MM.1S (cell line): ENCODE data around the gene CD93.

ENCODE experiments used
- DNase-seq: peaks from one replicate; pipeline ENCODE4 v3.0.0-alpha.2; 2015
- H2AFZ ChIP-seq: fragments of 300-600 bp; sonication (generic); 2 replicates; pipeline ENCODE4 v1.6.0; 2016; ENCODE audit warnings: antibody characterized with exemption, low read length
- H3F3A ChIP-seq: fragments of 300-600 bp; sonication (generic); 2 replicates; pipeline ENCODE4 v1.6.1; 2016; ENCODE audit warnings: mild to moderate bottlenecking, antibody characterized with exemption, low read length, moderate library complexity, mixed read lengths; ENCODE audit not compliant: insufficient read depth
- H3K27ac ChIP-seq: fragments of 300-600 bp; sonication (generic); 2 replicates; pipeline ENCODE4 v1.5.1; 2016; ENCODE audit warnings: mild to moderate bottlenecking, low read length
- H3K27me3 ChIP-seq: fragments of 300-600 bp; sonication (generic); replicated peaks from 2 replicates; pipeline ENCODE4 v1.6.0; 2016; ENCODE audit warnings: low read length; ENCODE audit not compliant: insufficient read depth
- H3K36me3 ChIP-seq: fragments of 300-600 bp; sonication (generic); replicated peaks from 2 replicates; pipeline ENCODE4 v1.6.1; 2016; ENCODE audit warnings: mild to moderate bottlenecking, low read length, mixed read lengths; ENCODE audit not compliant: insufficient read depth
- H3K4me1 ChIP-seq: fragments of 300-600 bp; sonication (generic); 2 replicates; pipeline ENCODE4 v1.6.1; 2016; ENCODE audit warnings: low read length, mixed read lengths
- H3K4me2 ChIP-seq: fragments of 300-600 bp; sonication (generic); 2 replicates; pipeline ENCODE4 v1.6.0; 2016; ENCODE audit warnings: low read depth, low read length
- H3K4me3 ChIP-seq: fragments of 300-600 bp; sonication (generic); 2 replicates; pipeline ENCODE4 v1.5.1; 2016; ENCODE audit warnings: low read length, mixed read lengths
- H3K79me2 ChIP-seq: fragments of 300-600 bp; sonication (generic); 2 replicates; pipeline ENCODE4 v1.6.1; 2016; ENCODE audit warnings: mixed run types, low read length, mixed read lengths
- H3K9ac ChIP-seq: fragments of 300-600 bp; sonication (generic); 2 replicates; pipeline ENCODE4 v1.6.1; 2016; ENCODE audit warnings: low read length, mixed read lengths
- H3K9me2 ChIP-seq: fragments of 300-600 bp; sonication (generic); replicated peaks from 2 replicates; pipeline ENCODE4 v1.6.1; 2016; ENCODE audit warnings: mild to moderate bottlenecking, low read length, mixed read lengths; ENCODE audit not compliant: insufficient read depth
- H3K9me3 ChIP-seq: fragments of 300-600 bp; sonication (generic); replicated peaks from 2 replicates; pipeline ENCODE4 v1.6.1; 2016; ENCODE audit warnings: mild to moderate bottlenecking, low read length, mixed read lengths; ENCODE audit not compliant: insufficient read depth
- H4K20me1 ChIP-seq: fragments of 300-600 bp; sonication (generic); 2 replicates; pipeline ENCODE4 v1.6.1; 2016; ENCODE audit warnings: mild to moderate bottlenecking, low read length, moderate library complexity, mixed read lengths; ENCODE audit not compliant: insufficient read depth
- EZH2 ChIP-seq: fragments of 300-600 bp; sonication (generic); optimal IDR thresholded peaks from 2 replicates; pipeline ENCODE3; 2017; ENCODE audit warnings: low read depth, mild to moderate bottlenecking, antibody characterized with exemption, low read length, mixed read lengths
- EZH2phosphoT487 ChIP-seq: fragments of 300-600 bp; sonication (generic); IDR thresholded peaks from 2 replicates; pipeline ENCODE4 v1.6.1; 2018; ENCODE audit warnings: antibody characterized with exemption, low read length
- TF ChIP-seq, protein P1 (sequence below): fragments of 300-600 bp; sonication (generic); IDR thresholded peaks from 2 replicates; pipeline ENCODE4 v1.5.1; 2016; ENCODE audit warnings: antibody characterized with exemption, low read length, mixed read lengths

The CD93 gene

DNA sequence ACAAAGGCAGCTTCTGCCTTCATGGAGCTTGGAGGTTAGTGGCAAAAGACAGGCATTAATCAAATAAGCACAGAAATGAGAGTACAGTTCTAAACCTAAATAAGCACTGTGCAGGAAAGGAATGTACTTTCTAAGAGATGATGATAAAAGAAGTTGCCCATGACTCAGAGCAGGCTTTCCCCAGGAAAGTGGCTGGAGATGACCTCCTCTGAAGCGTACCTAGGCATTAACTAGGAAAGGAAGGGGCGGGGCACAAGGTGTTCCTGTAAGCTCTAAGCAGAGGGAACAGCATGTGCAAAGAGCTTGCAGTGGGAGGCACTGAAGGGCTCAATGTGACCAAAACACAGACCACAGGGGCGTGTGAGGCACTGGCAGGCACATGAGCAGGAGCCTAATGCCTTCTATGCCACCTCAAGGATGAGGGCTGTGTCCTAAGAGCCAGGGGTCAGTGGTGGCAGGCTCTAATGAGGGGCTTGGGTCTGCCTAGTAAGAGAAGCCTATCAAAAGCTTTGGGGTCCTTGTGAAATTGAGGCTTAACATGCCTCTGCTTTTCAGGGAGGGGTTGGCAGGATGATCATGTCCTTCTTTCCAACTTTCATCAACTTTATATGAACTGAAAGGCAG lies 46.1 kb downstream of the CD93 start:
- H3K27ac ChIP-seq = no peak overlapping the region
- H3K36me3 ChIP-seq = no peaks in the 10 kb centered on the region
- H3K9me3 ChIP-seq = no peaks in the 10 kb centered on the region
- H2AFZ ChIP-seq = no peak overlapping the region
- H3K9ac ChIP-seq = no peak overlapping the region
- H3K4me1 ChIP-seq = no peaks in the 10 kb centered on the region
- H4K20me1 ChIP-seq = no peaks in the 10 kb centered on the region
- no peaks in the 10 kb centered on the region for H3F3A ChIP-seq
- DNase-seq = no peak
- H3K9me2 ChIP-seq = no peaks in the 10 kb centered on the region
- H3K4me3 ChIP-seq = no peak overlapping the region
- TF ChIP-seq, protein P1, sequence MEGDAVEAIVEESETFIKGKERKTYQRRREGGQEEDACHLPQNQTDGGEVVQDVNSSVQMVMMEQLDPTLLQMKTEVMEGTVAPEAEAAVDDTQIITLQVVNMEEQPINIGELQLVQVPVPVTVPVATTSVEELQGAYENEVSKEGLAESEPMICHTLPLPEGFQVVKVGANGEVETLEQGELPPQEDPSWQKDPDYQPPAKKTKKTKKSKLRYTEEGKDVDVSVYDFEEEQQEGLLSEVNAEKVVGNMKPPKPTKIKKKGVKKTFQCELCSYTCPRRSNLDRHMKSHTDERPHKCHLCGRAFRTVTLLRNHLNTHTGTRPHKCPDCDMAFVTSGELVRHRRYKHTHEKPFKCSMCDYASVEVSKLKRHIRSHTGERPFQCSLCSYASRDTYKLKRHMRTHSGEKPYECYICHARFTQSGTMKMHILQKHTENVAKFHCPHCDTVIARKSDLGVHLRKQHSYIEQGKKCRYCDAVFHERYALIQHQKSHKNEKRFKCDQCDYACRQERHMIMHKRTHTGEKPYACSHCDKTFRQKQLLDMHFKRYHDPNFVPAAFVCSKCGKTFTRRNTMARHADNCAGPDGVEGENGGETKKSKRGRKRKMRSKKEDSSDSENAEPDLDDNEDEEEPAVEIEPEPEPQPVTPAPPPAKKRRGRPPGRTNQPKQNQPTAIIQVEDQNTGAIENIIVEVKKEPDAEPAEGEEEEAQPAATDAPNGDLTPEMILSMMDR = no peak
- TF ChIP-seq EZH2 = no peak
- no peak for TF ChIP-seq EZH2phosphoT487
- H3K79me2 ChIP-seq = no peaks in the 10 kb centered on the region
- no peaks in the 10 kb centered on the region for H3K27me3 ChIP-seq
- no peak overlapping the region for H3K4me2 ChIP-seq

DNA sequence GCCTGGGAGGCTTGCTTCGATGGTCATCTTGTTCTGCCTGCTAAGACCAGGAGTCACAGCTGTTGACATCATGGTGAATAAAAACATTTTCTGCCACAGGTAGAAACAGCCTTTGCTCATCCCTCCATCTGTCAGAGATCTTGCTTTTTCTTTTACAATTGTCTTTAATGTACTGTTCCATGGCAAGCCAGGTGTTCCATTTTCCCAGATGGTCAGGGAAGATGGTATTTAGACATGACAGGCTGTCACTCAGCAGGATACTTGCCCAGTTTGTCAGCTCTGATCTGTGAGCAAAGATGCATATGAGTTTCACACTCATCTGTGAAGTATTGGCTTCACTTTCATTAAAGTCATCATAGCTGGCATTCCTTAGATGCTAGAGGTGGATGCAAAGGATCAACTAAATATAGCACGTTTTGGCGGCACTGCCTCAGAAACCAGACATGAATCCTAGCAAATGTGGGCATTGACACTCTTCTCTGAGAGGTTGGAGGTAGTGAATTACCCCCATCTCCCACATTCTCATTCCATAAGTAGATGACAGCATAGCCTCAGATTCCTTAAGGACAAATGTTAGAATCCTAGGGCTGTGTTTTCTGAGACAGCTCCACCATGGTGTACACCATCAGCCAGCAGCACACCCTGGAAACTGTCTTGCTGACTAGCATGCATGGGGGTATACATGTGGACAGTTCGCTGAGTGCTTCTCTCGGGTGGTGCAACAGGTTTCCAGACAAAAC lies 46.8 kb downstream of the CD93 start:
- H3K79me2 ChIP-seq = no peaks in the 10 kb centered on the region
- TF ChIP-seq, protein P1 = no peak
- TF ChIP-seq EZH2phosphoT487 (no peak), EZH2 (no peak)
- H4K20me1 ChIP-seq = no peaks in the 10 kb centered on the region
- H3K9me2 ChIP-seq = no peaks in the 10 kb centered on the region
- H3K27me3 ChIP-seq = no peaks in the 10 kb centered on the region
- H3K4me2 ChIP-seq = no peak overlapping the region
- no peak overlapping the region for H3K9ac ChIP-seq
- no peaks in the 10 kb centered on the region for H3F3A ChIP-seq
- no peak overlapping the region for H3K27ac ChIP-seq
- no peak overlapping the region for H3K4me3 ChIP-seq
- no peaks in the 10 kb centered on the region for H3K9me3 ChIP-seq
- H3K4me1 ChIP-seq = no peaks in the 10 kb centered on the region
- H2AFZ ChIP-seq = no peak overlapping the region
- no peaks in the 10 kb centered on the region for H3K36me3 ChIP-seq
- DNase-seq = no peak

DNA sequence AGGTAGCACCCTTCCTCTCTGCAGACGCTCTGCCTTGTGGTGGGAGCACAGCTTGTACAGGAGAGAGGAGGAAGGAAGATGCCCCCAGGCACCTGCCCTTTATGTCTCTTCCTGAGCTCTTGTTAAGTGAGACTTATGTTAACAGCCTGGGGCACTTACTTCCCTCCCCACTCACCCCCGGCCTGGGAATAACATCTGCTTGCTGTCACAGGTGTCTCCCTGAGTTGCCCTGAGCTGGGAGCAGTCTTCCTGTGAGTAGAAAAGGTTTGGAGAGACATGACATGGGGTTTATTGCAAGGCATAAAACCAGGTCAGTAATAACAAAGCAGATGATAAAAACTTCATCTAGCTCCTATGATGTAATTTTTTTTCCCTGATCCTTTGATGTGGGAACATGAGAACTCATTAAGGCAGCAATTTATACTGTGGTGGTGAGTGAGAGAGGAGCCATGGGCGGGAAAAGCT lies 49.1 kb downstream of the CD93 start:
- no peak for DNase-seq
- H3K27ac ChIP-seq = no peak overlapping the region
- no peaks in the 10 kb centered on the region for H3K9me3 ChIP-seq
- no peak overlapping the region for H3K9ac ChIP-seq
- no peaks in the 10 kb centered on the region for H3K4me1 ChIP-seq
- no peak overlapping the region for H3K4me2 ChIP-seq
- H2AFZ ChIP-seq = no peak overlapping the region
- H3K36me3 ChIP-seq = no peaks in the 10 kb centered on the region
- no peaks in the 10 kb centered on the region for H3K79me2 ChIP-seq
- H3K9me2 ChIP-seq = no peaks in the 10 kb centered on the region
- no peaks in the 10 kb centered on the region for H3F3A ChIP-seq
- no peaks in the 10 kb centered on the region for H3K27me3 ChIP-seq
- no peak for TF ChIP-seq EZH2
- TF ChIP-seq EZH2phosphoT487 = no peak
- TF ChIP-seq, protein P1 = no peak
- no peak overlapping the region for H3K4me3 ChIP-seq
- no peaks in the 10 kb centered on the region for H4K20me1 ChIP-seq
